ENCODE data around the gene THSD1.

DNA sequence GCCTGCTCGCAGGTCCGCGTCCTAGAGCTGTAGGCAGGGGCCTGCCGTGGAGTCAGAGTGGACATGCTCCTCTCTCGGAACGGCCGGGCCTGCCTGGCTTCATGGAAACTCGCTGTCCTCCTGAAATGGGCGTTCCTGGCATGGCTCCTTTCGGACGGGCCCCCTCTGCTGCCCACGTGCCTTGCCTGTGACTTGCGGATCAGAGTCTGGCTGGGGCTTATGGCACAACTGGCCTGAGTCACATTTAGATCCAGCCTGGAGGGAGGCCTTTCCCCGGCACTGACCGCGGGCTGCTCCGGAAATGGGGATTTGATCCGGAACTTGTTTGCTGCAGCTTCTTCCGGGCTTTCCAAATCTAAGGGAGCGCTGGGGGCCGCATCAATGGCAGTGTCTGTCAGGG is 28.1 kb downstream of the THSD1 start:
- TF ChIP-seq, protein P1, sequence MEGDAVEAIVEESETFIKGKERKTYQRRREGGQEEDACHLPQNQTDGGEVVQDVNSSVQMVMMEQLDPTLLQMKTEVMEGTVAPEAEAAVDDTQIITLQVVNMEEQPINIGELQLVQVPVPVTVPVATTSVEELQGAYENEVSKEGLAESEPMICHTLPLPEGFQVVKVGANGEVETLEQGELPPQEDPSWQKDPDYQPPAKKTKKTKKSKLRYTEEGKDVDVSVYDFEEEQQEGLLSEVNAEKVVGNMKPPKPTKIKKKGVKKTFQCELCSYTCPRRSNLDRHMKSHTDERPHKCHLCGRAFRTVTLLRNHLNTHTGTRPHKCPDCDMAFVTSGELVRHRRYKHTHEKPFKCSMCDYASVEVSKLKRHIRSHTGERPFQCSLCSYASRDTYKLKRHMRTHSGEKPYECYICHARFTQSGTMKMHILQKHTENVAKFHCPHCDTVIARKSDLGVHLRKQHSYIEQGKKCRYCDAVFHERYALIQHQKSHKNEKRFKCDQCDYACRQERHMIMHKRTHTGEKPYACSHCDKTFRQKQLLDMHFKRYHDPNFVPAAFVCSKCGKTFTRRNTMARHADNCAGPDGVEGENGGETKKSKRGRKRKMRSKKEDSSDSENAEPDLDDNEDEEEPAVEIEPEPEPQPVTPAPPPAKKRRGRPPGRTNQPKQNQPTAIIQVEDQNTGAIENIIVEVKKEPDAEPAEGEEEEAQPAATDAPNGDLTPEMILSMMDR (IDR thresholded peaks at IDR 0.05): no peak
- TF ChIP-seq EZH2 (IDR thresholded peaks at IDR 0.05; ENCODE audit: borderline replicate concordance, insufficient read depth, low read depth, low read length, poor library complexity, severe bottlenecking): no peak

Measured in B cell (primary cell).